Osteoblast (primary cell): ENCODE results near the gene PTH1R. TPM values are rescaled to one million over a fixed set of nuclear protein-coding genes. Genes with fewer than 3 reads are reported as not detected.

Experiments
- DNase-seq: peaks from one replicate; pipeline ENCODE4 v3.0.0; 2011; ENCODE audit warnings: low spot score, mixed read lengths; ENCODE audit not compliant: insufficient read length; ENCODE audit errors: missing footprints
- H2AFZ ChIP-seq: 2 replicates; pipeline ENCODE4 v1.6.0; 2011; ENCODE audit warnings: mild to moderate bottlenecking, low read length
- H3K27ac ChIP-seq: 2 replicates; pipeline ENCODE4 v1.5.1; 2011; ENCODE audit warnings: mild to moderate bottlenecking, low read depth, low read length, moderate library complexity
- H3K27me3 ChIP-seq: 2 replicates; pipeline ENCODE4 v1.6.0; 2012; ENCODE audit warnings: mild to moderate bottlenecking, control low read depth, inconsistent platforms, low read length, moderate library complexity; ENCODE audit not compliant: insufficient read depth
- H3K36me3 ChIP-seq: 2 replicates; pipeline ENCODE4 v1.5.1; 2011; ENCODE audit warnings: mild to moderate bottlenecking, low read length, control low read depth, moderate library complexity; ENCODE audit not compliant: insufficient read depth
- H3K4me1 ChIP-seq: 2 replicates; pipeline ENCODE4 v1.5.1; 2011; ENCODE audit warnings: mild to moderate bottlenecking, low read length, control low read depth, moderate library complexity; ENCODE audit not compliant: insufficient read depth
- H3K4me2 ChIP-seq: 2 replicates; pipeline ENCODE4 v1.6.0; 2011; ENCODE audit warnings: mild to moderate bottlenecking, low read length; ENCODE audit not compliant: insufficient read depth
- H3K4me3 ChIP-seq: fragments of 200-600 bp; sonication (generic); 3 replicates; pipeline ENCODE4 v1.5.1; 2012; ENCODE audit warnings: mild to moderate bottlenecking, low read length, inconsistent platforms; ENCODE audit not compliant: insufficient read depth
- H3K79me2 ChIP-seq: 2 replicates; pipeline ENCODE4 v1.6.0; 2012; ENCODE audit warnings: mild to moderate bottlenecking, low read length, control low read depth, inconsistent platforms; ENCODE audit not compliant: insufficient read depth
- H3K9me3 ChIP-seq: 2 replicates; pipeline ENCODE4 v1.5.1; 2011; ENCODE audit warnings: low read depth, low read length, control low read depth
- H4K20me1 ChIP-seq: 2 replicates; pipeline ENCODE4 v1.6.0; 2012; ENCODE audit warnings: mild to moderate bottlenecking, low read length, control low read depth; ENCODE audit not compliant: insufficient read depth
- total RNA-seq: library from RNA; depleted of rRNA; stranded (reverse); fragments of >200 nt; gene quantifications from 2 replicates; pipeline ENCODE4 v1.2.3, GENCODE V29; 2012
- TF ChIP-seq, protein P1 (sequence below): IDR thresholded peaks from 2 replicates; pipeline ENCODE4 v1.5.1; 2011; ENCODE audit warnings: mild to moderate bottlenecking, low read depth, low read length, moderate library complexity; ENCODE audit errors: extremely low read depth

Gene PTH1R
- total RNA-seq, 1 donor: 0.36 TPM

DNA sequence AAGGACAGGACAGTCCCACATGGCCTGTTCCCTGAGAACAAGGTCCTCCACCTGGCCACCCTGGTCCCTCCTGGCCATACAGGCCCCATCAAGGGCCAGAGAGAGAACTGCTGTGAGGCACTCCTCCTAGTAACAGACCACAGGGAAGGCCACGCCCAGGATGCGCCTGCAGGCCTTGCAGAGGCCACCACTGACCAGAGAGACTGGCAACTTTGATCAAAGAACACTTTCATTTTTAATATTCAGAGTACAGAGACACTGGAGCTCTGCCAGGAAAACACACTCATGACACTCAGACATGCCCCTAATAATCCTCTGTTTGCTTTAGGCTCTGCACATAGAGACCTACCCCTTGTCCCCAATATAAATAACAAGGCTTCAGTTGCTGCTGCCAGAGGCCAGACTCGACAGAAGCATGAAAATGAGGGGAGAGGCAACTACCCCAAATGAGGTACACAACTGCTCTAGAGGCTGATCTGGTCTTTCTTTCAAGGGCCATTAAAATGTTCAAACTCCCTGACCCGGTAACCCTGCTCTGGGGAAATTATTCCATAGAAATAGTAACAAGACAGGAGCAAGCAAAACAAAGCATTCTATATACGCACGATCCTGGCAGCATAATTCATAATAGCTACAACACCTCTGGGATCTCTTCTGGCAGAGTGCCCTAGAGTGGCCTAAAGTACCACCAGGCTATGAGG is 54.3 kb downstream of the PTH1R start:
- no peak overlapping the region for H3K4me3 ChIP-seq
- H3K27me3 ChIP-seq: no peaks in the 10 kb centered on the region
- H3K36me3 ChIP-seq: peaks cover 4% of the 10 kb centered on the region
- peaks cover 51% of the 10 kb centered on the region for H3K4me1 ChIP-seq
- peaks cover 80% of the 10 kb centered on the region for H3K79me2 ChIP-seq
- H2AFZ ChIP-seq: no peak overlapping the region
- peak; percentile 93 for DNase-seq
- TF ChIP-seq, protein P1, sequence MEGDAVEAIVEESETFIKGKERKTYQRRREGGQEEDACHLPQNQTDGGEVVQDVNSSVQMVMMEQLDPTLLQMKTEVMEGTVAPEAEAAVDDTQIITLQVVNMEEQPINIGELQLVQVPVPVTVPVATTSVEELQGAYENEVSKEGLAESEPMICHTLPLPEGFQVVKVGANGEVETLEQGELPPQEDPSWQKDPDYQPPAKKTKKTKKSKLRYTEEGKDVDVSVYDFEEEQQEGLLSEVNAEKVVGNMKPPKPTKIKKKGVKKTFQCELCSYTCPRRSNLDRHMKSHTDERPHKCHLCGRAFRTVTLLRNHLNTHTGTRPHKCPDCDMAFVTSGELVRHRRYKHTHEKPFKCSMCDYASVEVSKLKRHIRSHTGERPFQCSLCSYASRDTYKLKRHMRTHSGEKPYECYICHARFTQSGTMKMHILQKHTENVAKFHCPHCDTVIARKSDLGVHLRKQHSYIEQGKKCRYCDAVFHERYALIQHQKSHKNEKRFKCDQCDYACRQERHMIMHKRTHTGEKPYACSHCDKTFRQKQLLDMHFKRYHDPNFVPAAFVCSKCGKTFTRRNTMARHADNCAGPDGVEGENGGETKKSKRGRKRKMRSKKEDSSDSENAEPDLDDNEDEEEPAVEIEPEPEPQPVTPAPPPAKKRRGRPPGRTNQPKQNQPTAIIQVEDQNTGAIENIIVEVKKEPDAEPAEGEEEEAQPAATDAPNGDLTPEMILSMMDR: no peak
- H3K27ac ChIP-seq: peak overlapping the region; percentile 62
- H3K4me2 ChIP-seq: peak overlapping the region; percentile 60
- H3K9me3 ChIP-seq: no peaks in the 10 kb centered on the region
- H4K20me1 ChIP-seq: peaks cover 32% of the 10 kb centered on the region

DNA sequence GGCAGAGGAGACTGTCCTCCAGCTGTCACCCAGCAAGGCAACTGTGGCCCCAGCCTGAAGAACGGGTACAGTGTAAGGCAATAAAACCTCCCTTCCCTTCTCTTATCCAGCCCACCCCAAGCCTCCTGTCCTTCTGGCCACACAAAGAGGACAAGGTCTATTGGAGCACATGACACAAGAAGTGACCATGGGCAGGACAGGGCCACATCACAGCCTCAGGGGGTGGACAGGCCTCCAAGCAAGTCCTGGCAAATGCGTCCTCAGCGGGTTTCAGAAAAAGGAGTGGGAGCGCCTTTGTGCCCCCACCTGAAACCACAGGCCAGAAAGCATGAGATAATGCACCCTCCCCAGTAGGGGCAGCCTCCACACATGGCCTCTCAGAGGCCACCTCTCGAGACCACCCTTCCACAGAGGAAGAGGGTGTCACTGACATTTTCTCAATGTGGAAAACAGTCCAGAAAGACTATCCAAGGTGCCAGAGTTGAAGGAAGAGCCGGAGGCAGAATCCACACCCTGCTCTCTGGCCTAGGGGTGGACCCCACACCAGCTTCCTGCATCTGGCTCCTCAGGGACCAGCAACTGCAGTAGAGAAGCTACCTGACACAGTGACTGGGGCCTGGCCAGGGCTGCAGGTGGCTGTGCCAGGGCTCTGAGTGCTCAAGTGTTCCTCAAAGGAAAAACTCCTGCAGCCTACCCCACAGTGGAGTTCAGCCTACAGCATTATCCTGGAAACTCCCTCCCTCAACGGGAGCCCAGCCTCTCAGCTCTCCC is 55.1 kb downstream of the PTH1R start:
- Histone ChIP-seq H3K27ac (peak overlapping the region; percentile 62), H3K79me2 (peaks cover 80% of the 10 kb centered on the region), H3K4me2 (no peak overlapping the region)

DNA sequence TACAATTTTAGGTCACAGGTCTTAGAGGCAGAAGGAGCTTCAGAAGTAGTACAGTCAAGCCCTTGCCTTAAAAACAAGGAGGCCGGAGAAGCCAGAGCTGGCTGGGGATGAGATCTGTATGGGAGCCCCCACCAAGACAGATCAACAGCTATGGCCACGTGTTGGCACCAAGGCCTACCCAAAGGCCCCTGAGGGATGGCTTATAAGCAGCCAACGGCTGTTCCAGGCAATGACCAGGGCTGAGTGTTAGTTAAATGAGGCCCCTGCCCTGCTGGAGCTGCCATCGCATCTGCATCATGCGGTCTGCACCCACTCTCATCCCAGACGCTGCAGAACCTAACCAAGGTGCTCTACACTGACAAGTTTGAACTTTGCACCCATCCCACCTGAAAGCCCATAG is 55.7 kb downstream of the PTH1R start:
- H3K27ac ChIP-seq: peak overlapping the region; percentile 15
- peaks cover 80% of the 10 kb centered on the region for H3K79me2 ChIP-seq
- DNase-seq: no peak
- no peak overlapping the region for H3K4me2 ChIP-seq
- H3K4me1 ChIP-seq: peaks cover 56% of the 10 kb centered on the region
- TF ChIP-seq, protein P1: no peak
- no peaks in the 10 kb centered on the region for H3K27me3 ChIP-seq
- H3K4me3 ChIP-seq: no peak overlapping the region
- H3K9me3 ChIP-seq: no peaks in the 10 kb centered on the region
- no peak overlapping the region for H2AFZ ChIP-seq
- peaks cover 10% of the 10 kb centered on the region for H3K36me3 ChIP-seq
- H4K20me1 ChIP-seq: peaks cover 30% of the 10 kb centered on the region

More for the DNA sequence above, 55.1 kb downstream of the PTH1R start:
- H3K9me3 ChIP-seq: no peaks in the 10 kb centered on the region
- no peak overlapping the region for H2AFZ ChIP-seq
- DNase-seq: no peak
- no peak overlapping the region for H3K4me3 ChIP-seq
- H3K4me1 ChIP-seq: peaks cover 56% of the 10 kb centered on the region
- H3K27me3 ChIP-seq: no peaks in the 10 kb centered on the region
- H4K20me1 ChIP-seq: peaks cover 27% of the 10 kb centered on the region
- peaks cover 6% of the 10 kb centered on the region for H3K36me3 ChIP-seq
- TF ChIP-seq, protein P1: no peak

DNA sequence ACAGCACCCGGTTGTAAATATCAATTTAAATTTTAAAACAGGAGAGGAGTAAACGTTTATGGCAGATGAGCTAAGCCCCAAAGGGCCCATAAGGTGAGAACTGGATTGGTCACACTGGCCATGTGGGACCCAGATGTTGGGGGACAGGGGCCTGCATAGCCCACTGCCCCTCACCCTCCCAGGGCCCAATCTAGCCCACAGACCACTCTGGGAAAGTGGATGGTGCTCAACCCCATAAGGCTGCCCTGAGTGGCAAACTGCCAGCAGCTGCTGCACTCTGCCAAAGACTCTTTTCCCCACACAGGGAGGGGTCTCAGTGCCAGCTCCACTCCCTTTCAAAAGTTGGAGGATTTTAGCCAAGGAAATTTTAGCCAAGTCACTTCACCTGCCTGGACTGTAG is 56.6 kb downstream of the PTH1R start:
- H3K9me3 ChIP-seq: no peaks in the 10 kb centered on the region
- no peak overlapping the region for H2AFZ ChIP-seq
- no peak for DNase-seq
- H3K79me2 ChIP-seq: peaks cover 80% of the 10 kb centered on the region
- no peak overlapping the region for H3K4me3 ChIP-seq
- peak overlapping the region; percentile 93 for H3K27ac ChIP-seq
- H3K36me3 ChIP-seq: peaks cover 16% of the 10 kb centered on the region
- no peaks in the 10 kb centered on the region for H3K27me3 ChIP-seq
- TF ChIP-seq, protein P1: no peak
- peaks cover 30% of the 10 kb centered on the region for H4K20me1 ChIP-seq
- H3K4me2 ChIP-seq: peak overlapping the region; percentile 39
- H3K4me1 ChIP-seq: peaks cover 56% of the 10 kb centered on the region
